GM21390 (cell line): ENCODE results near the gene NALCN.

ENCODE experiments used
- ATAC-seq: cut with Tn5 transposase; IDR thresholded peaks from one replicate; pipeline ENCODE4 v1.9.1; 2021; ENCODE audit not compliant: unreplicated experiment

NALCN gene

DNA sequence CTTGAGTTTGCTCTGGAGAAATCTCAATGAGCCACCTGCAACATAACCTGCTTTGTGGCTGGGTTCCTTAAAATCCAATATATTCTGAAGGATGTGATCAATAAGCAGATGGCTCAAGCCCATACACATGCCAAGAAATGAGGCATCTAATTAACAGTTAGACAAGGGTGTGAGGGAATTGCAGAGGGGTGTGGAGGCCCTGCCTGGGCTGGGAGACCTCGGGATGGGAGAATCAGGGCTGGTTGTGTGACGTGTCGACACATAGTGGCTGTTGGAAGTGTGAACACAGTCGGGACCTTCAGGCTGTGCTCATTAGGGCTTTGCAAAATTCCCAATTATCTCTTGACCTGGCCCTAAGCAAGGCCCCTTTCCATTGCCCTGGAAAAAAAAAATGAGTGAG is 379.8 kb downstream of the NALCN start:
- no peak for ATAC-seq

DNA sequence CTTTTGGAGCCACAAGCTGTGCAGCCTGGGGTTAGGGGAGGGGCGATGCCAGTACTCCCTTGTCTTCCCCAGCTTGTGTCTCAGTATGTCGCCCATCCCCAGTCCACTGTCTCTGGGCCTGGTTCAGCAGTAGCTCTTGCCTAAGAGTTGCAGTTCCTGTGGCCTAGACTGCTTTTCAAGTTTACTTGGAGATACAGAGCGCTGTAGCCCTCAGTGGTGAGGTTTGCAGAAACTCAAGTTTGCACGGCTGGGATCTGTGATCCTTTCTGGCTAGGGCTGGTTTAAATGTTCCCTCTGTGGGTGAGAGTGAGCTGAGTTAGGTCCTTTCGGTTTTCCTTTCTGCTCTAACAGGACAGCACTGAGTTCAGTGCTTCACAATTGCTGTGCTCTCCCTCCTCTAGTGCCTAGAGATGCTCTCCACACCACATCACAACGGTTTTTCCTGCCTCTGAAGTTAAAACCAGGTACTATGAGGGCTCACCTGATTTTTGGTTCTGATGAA is 381.1 kb downstream of the NALCN start:
- no peak for ATAC-seq

DNA sequence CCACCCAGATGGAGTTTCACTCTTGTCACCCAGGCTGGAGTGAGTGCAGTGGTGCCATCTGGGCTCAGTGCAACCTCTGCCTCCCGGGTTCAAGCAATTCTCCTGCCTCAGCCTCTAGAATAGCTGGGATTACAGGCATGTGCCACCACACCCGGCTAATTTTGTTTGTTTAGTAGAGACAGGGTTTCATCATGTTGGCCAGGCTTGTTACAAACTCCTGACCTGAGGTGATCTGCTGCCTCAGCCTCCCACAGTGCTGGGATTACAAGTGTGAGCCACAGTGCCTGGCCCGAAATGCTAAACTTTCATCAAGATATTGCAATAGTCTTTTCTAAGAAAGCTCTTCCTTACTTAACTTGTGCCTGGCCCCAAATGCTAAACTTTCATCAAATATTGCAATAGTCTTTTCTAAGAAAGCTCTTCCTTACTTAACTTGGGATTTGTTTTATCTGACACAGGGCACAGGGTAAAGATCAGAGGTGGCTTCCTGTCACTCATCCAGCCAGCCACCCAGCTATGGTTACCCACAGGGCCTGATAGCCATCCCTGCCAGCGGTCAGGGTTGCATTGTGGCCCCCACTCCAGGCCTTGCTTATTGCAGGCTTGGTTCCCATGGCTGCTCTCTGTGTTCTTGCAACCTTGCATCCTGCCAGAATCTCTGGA is 389.4 kb downstream of the NALCN start:
- ATAC-seq: no peak

DNA sequence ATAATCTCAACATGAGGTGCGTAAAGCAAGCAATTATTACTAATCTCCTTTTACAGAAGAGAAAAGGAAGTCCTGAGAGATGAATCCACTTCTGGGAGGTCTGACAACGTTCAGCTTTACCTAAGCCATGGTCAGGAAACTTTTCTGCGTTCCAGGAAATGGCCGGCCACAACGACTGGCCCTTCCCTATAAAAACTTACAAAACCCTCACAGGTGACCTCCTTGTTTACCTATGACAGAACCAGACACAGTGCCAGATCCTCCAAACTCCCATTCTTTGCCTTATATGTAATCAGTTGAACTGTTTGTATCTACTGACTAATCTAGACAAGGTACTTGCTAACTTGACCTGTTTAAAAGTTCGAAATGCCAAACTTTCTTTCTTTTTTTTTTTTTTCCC is 390.0 kb downstream of the NALCN start:
- no peak for ATAC-seq

DNA sequence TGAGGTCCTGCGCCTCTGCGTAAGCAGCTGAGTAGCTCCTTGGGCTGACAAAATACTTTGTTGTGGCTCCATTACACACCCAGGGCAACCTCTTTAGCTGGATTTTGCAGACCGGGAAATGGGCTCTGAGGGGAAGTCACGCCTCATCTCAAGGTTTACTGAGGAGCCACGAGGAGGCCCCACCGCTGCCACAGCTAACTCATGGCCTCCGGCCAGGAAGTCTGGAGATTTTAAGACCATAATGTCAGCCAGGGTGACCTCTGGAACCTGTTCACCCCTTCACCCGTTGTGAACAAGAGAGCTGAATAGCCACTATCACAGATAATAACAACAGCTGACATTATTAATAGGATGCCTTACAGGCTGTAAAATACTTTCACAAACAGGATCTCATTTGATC is 390.4 kb downstream of the NALCN start:
- ATAC-seq: no peak

DNA sequence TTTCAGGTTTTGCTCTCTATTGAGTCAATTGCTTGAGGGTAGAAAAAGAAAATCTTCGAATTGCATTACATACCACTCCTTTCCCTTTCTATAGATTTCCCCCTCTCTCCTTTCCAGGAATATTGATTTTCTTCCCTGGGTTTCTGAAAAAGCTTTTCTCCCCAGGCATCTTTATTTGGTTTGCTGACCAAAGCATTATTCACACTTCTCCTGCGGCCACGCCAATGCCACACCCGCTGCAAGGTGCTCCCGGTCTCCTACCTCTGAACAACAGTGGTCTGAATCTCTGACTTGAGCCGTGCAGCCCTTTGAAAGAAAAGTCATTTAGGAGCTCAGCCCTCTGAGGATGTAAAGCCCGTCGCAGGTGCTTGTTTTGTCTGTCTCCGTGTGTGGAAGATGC is 390.8 kb downstream of the NALCN start:
- ATAC-seq: no peak

DNA sequence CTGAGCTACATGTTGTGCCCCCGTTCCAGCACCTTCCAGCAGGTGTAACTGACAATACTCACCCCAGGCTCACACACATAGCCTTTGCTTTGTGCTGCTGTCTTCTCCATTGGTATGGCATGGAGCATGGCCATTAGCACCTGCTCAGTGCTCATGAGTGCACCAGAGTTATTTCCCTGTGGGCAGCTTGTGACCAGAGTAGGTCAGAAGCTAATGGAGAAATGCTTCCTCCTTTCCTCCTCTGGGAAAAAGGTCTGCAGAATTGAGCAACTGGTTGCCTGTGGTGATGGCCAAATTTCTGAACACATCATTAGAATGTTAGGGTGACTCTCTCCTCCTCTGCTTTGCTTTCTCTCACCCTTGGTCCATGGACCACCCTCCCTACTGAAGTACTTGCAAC is 397.2 kb downstream of the NALCN start:
- no peak for ATAC-seq

DNA sequence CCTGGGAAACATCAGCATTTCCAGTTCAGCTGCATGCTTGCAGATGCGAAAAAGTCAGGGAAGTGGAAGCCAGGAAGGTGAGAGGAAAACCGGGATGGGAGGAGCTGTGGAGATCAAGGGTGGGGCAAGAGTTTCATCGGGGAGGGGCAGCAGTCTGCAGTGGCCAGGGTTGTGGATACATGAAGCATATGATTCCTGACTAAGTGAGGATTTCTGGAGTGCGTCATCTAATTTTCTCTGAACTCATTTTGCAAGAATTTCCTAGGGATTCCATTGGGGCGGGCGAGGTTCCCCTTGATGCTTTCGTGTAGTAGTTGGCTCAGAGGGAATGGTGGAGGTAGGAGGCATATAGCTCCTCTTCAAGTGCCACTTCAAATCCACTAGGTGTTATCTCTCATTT is 397.6 kb downstream of the NALCN start:
- no peak for ATAC-seq

DNA sequence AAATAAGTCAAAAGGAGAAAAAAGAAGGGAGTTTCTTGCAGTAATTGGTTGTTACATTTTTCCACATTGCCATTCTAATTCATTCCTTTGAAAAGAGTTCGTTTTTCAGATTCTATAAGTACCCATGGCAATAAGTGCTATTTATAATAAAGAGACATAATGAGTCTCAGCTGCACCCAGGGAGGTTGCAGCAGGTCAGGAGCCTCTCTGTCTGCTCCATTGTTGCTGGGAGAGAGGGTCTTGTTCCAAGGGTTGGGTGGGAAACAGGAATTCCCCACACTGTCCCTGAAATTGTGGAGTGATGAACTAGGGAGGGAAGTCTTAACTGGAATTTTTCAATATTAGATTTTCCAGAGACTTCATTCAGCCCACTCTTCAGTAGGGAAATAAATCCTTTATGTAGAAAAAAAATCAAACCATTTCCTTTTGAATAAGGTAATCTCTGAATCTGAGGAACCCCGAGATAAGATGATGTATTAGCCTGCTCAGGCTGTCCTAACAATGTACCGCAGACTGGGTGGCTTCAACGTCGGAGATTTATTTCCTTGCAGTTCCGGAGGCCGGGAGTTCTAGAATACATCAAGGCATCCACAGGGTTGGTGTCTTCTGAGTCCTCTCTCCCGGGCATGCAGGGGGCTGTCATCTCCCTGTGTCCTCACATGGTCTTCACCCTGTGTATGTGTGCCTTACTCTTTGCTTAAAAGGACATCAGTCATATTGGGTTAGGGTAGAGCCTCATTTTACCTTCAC is 399.0 kb downstream of the NALCN start:
- ATAC-seq: no peak

DNA sequence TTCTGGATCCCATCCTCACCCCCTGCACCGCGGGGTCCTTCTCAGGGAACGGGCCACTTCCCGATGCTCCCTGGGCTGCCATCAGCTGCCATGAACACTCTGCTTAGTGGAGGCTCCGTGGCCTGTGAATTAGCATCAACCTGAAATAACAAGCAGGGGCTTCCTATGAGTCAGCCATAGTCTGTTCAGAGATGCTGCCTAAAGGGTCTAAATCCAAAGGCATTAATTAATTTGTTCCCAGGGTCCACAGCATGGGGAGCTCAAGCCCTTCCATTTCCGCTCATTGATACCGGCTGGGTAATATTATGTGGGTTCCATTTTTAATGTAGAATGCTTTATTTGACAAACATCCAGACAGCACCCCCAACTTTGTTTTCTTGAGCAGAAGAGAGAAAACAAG is 399.8 kb downstream of the NALCN start:
- ATAC-seq: no peak

DNA sequence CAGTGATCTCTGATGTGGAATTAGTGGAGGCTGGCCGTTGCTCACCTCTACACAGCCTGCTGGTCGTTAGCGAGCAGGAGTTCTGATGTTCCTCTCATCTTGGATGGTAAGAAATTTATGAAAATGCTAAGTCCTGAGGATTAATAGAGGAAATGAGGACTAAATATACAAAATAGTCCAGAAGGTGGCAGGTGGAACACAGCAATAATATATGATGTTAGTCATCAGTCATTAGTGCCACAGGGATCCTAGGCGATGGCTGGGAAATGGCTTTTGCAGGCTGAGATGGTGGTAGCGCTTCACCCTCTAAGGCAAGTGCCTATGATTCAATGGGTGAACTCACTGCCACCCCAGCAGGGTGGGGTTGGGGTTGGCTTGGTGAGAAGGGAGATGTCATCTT is 403.1 kb downstream of the NALCN start:
- ATAC-seq: no peak

DNA sequence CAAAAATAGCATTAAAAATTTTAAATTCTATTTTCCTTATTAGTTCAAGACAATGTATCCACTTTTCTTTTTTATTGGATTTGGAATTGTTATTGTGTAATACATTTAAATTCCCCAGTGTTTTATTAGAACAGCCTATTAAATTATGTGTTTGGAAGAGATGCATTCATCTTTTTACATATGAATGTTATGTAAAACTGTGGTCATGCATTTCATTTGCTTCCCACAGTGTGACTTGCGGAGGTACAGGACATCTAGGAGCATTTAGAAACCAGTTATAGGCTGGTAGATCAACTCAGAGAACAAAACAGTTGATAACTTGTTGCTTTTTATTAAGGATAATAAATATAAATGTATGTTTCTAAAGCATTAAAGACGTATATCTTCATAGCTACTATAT is 406.2 kb downstream of the NALCN start:
- ATAC-seq: no peak

DNA sequence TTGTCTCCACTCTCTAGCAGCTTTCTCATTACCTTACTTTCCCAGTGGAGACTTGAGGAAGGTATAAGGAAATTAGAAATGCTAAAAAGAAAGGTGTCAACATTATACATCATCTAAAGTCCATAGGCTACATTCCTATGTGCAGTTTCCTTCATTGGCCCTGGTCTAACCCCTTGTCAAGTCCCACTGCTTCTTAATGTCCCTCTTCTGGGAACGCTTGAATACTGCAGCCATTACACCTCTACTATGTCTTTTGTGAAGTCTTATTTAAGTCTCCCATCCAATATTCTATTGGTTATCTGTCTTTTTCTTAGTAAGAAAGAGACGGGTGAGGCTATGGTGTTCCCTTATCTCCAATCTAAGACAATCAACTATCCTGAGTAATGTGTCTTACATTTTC is 409.1 kb downstream of the NALCN start:
- ATAC-seq: no peak
